ENCODE measurements around the gene DYNC2H1. TPM values are rescaled to one million over a fixed set of nuclear protein-coding genes. Genes with fewer than 3 reads are reported as not detected.
"Not testable (repeated sequence)": the region's sequence is repeated elsewhere in the genome, so short reads cannot be mapped to it uniquely, and the experiment has no call there.

DYNC2H1 gene
- total RNA-seq, 1 donor from 2014 or later: 26.2 TPM

DNA sequence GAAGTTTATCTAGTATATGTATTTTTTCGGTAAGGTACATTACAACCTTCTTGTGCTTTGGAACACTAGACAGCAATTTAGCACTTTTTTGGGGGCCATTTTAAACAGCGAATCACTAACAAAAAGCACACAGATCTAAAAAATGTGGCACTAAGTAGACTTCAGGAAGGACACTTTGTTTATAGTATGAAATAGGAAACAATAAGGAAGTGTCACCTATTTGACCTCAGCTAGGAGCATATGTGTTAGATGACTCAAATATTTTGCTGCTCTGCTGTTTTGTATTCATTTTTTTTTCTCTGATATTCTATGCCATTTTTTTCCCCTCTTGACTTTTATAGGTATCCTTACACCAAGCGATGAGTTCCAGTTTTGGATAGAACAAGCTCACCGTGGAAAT, 5.6 kb downstream of the DYNC2H1 start:
- DNase-seq (ENCODE audit: low spot score): no peak

DNA sequence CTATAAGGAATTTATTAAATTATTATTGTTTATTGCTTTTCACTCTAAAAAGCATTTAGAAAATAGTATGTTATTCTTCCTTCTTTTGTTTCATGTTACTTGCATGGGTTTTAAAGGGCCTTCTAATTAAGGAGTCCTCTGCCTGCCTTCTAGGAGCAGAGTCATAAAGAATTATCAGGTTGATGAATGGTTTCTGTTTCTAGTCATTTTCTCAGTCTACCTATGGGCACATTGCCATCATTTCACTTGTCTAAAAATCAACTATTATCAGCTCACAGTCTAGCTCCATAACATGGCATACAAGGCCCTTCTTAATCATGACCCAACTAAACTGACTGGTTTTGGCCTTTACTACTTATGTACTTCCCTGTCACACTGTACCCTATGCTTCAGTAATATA, 16.2 kb downstream of the DYNC2H1 start:
- no peak for DNase-seq (ENCODE audit: low spot score)

DNA sequence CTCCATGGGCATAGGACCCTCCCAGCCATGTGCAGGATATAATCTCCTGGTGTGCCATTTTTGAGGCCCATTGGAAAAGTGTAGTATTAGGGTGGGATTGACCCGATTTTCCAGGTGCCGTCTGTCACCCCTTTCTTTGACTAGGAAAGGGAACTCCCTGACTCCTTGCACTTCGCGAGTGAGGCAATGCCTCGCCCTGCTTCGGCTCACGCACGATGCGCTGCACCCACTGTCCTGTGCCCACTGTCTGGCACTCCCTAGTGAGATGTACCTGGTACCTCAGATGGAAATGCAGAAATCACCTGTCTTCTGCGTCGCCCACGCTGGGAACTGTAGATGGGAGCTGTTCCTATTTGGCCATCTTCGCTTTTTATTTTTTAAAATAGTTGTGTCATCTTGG, 32.8 kb downstream of the DYNC2H1 start:
- DNase-seq (ENCODE audit: low spot score): not testable (repeated sequence)

DNA sequence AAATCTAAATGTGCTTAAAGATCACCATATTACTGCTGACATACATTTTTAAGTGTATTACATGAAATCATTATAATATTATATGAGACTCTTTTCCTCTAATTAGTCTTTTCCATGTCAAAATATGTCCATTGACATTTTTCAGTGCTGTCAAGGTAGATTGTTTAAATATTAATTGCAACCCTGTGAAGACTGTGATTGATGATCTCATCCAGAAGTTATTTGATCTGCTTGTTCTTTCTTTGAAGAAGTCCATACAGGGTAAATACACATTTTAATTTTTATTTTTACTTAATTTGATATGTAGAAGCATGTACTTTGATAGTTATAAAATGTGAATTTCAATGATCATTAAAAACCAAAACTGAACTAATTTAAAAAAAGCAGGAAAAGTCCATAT, 38.4 kb downstream of the DYNC2H1 start:
- DNase-seq (ENCODE audit: low spot score): no peak

DNA sequence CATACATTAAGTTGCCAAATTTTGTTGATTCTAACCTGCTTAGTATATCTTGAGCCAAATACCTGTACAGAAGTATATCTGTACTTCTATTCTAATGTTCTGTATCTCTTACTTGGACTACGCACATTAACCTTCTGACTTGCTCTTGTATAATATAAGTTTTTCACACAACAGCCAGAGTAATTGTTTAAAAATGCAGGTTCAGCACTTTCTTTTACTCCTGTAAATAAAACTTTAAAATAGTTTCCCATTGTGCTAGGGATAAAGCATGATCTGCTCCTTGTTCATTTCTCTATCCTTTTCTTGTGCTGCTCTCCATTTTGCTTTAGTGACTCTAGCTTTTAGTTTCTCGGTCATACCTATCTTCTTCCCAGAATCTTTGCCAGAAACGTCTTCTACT, 48.3 kb downstream of the DYNC2H1 start:
- DNase-seq (ENCODE audit: low spot score): no peak

DNA sequence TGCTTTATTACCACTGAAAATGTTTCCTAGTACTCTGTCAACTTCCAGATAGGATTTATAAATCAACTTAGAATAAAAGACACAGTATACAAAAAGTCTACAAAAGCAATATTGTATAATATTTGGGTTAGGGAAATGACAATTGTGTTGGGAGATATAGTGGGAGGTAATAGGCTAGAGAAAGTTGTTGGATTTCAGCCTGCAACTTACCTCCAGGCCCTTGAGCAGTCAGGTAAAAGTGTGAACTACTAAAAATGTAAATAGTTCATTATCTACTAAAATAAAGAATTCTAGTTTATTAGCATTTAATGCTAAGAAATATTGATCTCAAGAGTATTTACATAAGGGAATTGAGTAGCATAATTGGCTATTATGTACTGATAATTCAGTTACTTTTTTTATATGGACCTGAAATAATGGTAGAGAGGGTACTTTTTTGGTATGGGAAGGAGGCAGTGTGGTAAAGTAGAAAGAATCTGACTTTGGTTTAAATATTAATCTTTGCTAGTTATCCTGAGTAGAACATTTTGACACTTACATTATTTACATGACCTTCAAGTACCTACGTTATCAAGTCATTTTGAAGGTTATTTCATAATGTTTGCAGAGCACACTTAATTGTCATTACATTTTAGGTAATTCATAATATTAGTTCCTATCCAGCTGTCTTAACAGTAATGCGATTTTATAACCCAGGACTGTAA, 55.0 kb downstream of the DYNC2H1 start:
- no peak for DNase-seq (ENCODE audit: low spot score)

DNA sequence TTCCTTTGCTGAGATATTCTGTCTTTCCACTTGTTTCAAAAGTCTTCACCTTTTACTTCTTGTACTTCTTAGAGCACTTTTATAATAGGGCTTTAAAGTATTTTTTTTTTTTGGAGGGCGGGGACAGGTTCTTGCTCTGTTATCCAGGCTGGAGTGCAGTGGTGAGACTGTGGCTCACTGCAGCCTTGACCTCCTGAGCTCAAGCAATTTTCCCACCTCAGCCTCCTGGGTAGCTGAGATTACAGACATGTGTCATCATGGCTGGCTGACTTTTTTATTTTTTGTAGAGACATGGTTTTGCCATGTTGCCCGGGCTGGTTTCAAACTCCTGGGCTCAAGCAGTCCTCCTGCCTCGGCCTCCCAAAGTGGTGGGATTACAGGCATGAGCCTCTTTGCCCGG, 57.9 kb downstream of the DYNC2H1 start:
- DNase-seq (ENCODE audit: low spot score): no peak

DNA sequence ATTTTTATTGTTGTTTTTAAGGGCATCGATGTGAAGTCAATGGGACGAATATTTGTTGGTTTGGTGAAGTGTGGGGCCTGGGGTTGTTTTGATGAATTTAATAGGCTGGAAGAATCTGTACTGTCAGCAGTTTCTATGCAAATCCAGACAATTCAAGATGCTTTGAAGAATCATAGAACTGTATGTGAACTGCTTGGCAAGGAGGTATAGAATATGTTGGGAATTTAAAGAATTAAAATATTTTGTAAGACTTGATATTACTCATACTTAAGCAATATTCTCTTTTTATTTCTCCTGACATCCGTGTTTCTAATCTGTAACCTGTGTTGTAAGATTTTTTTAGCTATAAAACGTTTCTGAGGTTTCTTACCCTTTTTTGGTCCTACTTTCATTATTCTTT, 61.6 kb downstream of the DYNC2H1 start:
- no peak for DNase-seq (ENCODE audit: low spot score)

DNA sequence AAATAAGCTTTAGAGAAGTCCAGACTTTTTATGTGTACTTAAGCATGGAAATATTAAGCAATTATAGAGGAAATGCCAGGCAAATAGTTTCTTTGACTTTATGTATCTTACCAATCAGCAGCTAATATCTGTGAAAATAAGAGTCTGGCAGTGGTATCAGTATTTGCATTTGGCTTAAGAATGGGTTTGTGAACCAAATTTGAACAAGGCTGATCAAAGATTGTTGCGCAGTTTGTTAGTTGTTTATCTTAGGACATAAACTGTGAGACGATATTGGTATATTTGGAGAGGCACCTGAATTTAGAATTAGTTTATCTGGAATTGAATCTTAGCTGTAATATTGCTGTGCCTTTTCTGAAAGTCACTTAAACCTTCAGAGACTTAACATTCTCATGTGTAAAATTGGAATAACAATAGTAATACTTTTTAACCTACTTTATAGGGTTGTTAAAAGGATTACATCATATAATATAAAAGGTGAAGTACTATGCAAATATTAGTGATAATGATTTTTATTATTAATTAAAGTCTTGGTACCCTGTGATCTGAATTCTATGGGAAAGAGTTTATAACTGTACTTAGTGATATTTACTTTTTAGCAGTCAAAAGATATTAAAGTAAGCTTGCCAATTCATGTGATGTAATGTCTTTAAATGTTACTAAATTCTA, 66.4 kb downstream of the DYNC2H1 start:
- no peak for DNase-seq (ENCODE audit: low spot score)

DNA sequence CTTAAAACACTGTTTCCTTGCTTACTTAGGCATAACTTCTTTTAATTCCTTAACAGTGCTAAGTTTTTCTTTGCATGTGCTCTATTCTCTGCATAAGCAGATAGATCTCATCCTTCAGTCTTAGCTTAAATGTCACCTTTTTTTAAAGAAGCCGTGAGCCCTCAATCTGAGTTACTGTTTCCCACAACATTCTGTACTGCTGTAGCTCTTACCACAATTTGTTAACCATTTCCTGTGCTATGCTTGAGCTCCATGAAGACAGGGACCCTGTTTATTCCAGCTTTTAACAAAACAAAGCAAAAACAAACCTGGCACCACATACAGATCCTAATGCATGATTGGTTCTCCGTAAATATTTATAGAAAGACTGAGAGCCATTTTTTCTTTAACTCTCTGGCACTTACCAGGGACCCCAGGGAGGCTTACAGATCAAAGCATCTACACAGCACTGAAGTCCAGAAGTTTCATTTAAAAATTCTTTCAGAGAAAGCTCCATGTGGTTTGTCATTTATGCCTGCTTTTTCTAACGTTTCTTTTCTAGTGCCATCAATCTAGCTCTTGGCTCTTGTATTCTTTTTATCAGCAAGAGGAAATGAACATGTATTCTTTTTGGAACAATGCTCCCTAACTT, 74.9 kb downstream of the DYNC2H1 start:
- no peak for DNase-seq (ENCODE audit: low spot score)

DNA sequence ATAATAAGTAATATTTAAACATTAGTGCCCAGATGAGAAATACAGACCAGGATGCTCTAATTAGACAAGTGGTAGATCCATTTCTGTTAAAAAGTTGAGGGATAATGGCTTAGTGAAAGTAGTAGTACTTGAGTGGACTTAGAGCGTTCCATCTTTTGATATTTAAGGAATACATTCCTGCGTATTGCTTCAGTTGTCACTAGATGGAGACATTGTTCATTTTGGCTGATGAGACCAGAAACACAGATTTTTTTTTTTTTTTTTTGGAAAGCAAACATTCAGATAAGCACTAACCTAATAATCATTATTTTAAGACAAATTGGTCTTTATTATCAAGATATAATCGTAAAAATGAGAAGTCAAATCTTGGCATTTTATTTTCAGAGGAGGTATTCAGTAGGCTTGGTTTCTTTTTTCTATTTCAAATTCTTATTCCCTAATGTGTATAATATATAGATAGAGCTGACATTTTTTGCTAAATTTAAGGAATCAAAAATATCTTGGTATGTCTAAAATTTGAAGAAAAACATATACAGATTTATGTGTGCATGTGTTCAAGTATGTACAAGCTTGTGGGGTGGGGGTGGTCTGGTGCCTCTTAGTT, 92.9 kb downstream of the DYNC2H1 start:
- no peak for DNase-seq (ENCODE audit: low spot score)

DNA sequence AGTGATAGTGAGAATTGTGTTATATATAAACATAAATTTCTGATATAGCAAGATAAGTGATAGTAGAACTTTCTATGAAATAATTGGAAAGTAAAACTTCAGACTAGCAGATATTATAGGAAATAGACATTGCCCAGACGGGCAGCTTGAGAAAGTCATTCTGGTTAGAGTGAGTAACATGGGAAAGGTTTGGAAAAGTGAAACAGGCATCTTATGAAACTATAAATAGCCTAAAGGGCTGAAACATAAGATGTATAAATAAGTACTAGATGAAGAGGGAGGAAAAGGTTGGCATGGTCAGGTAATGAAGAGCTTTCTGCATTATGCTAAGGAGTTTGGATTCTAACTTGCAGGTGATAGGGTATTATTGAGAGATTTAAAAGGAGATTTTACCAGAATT, 101.3 kb downstream of the DYNC2H1 start:
- no peak for DNase-seq (ENCODE audit: low spot score)

DNA sequence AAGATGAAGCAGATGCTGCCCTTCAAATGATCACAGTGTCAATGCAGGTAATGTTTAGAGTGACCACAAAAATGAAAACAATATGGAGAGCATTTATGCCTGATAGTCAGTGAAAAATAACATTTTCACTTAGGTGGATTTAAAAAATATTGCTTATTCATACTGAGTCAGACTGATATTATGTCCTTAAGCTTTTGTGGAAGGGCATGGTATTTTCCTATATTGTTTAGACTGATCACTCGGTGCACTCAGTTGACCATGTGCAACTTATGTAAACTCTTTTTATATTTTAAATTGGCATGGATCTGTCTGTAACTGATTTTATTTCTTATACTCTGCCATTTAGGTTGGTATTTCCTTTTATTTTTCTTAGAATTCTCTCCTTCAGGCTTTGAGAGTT, 106.6 kb downstream of the DYNC2H1 start:
- no peak for DNase-seq (ENCODE audit: low spot score)

DNA sequence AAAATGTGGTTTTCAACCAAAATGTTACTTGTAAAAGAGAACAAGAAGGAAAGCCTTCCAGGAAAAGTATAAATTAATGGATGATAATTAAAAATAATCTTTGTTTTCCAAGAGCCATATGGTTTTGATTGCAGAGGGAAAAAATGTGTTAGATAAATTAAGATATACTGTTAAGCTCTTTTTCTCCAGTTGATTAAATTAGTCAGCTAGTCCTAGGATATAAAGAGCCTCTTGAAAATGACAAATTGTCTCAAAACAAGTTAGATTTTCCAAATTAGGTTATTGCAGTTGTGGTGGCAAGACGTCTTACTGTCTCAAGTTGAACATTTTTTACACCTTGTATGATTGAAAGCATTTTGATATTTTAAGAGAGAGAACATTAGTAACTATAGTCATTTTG, 110.9 kb downstream of the DYNC2H1 start:
- DNase-seq (ENCODE audit: low spot score): no peak

DNA sequence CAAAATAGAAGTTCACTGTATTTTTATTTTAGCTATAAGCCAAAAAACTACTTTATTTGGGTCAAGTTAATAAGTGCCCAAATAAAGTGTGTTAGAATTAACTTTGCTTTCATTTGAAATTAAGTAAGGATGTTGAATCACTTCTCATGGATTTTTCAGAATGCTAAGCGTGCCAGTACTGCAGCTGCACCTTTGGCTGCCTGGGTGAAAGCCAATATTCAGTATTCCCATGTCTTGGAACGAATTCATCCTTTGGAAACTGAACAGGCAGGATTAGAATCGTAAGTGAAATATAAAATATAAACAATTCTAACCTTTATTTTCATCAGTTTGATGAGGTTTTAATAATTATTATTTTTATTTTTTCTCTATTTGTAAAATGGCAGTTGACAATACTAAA, 113.6 kb downstream of the DYNC2H1 start:
- DNase-seq (ENCODE audit: low spot score): no peak

DNA sequence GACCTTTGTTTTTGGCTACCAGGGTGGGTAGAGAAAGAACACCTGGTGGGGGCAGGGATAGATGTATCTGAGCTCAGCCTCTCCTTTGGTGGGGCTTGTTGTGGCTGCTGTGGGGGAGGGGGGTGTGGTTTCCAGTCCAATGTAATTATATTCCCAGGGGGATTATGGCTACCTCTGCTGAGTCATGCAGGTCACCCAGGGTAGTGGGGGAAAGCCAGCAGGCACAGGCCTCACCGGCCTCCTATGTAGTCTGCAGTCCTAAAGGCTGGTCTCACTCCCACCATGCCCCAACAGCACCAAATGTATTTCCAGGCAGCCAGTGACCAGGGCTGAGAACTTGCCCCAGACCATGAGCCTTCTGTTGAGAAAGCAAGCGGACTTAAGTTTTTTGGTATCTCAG, 119.6 kb downstream of the DYNC2H1 start:
- DNase-seq (ENCODE audit: low spot score): no peak

DNA sequence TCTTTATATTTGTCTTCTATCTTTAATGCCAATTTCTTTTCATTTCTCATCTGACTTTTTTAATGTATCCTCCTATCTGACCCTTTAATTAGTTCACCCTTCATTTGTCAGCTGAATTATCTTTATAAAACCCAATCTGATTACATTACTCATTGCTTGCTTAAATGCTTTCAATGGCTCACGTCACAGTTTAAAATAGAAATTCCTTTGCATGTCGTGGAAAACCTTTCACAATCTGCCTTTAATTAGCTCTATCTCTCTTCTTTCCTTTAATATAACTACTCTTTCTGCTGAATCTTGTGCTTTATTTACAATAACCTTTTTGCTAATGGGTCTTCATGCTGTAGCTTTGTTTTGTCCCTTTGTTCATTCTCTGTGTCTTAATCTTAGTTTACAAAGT, 125.7 kb downstream of the DYNC2H1 start:
- DNase-seq (ENCODE audit: low spot score): no peak

DNA sequence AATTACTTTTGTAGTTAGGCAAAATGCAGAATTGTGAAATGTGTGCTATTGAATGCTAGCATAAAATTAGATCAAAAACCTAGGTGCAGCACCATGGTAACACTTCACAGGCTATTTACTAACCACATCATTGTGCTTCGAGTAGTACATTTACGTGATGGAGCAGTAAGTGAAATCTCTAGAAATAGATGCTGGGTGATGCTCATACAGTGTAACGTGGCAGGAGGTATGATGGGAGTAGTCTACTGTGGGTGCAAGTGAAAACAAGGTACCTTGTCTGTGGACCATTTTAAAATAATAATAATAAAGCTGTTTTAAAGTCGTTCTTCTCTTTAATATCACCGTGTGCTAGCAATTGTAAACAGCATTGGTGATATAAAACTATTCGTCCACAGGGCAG, 132.3 kb downstream of the DYNC2H1 start:
- no peak for DNase-seq (ENCODE audit: low spot score)

DNA sequence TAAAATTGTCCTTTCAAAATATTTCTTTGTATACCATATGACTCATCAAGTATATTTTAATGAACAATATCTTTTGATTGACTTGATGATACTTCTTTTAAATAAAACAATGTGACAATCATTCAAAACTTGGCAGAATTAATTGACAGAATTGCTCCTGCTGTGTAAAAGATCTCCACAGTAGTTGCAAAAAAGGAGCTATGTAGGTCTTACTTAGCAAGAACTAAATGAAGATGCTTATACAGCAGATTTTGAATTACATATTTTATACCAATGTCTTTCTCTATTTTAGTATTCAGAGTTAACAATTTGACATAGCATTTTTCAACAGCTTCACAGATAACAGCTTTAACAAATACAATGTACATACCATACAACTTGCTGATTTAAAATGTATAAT, 144.9 kb downstream of the DYNC2H1 start:
- DNase-seq (ENCODE audit: low spot score): no peak

DNA sequence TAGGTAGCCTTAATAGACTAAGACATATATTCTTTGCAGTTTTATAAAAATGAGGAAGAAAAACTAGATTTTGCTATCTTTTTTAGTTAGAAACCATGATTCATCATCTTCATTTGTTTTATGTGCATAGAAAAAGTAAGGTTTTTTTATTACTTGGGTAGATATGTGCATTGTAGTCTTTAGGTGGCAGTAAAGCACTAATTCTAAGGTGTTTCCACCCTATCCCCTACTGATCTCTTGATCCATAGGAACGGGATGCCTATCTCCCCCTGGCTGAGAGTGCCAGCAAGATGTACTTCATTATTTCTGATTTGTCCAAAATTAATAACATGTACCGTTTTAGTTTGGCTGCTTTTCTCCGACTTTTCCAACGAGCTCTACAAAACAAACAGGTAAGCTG, 148.1 kb downstream of the DYNC2H1 start:
- DNase-seq (ENCODE audit: low spot score): no peak

DNA sequence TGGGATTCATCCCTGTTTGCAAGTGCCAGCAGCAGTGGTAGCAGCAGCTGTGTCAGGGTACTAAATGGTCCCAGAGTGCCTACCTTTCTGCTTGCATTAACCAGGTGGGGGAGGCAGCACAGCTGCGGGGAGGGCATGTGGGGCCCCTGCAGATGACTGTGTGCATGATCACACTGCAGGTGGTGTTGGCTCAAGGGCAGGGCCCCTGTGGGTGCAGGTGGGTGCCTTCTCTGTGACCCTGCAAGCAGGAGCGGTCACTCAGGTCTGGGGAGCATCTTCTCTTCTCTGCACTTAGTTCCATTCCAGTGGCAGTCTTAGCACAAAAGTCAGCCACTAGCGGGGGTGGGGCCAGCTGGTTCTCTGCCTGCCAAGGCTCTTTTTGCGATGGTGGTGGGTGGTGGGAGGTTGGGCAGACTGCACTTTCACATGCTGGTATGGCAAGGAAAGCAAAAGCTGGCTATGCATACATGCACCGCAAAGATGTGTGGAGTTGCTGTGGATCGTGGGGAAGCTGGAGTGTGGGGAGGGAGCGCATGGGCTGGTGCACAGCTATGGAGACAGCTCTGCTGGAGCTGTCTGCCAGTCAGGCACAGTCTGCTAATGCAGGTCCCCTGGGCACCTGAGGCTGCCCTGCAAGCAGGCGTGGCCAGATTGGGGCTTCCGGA, 157.1 kb downstream of the DYNC2H1 start:
- DNase-seq (ENCODE audit: low spot score): no peak

DNA sequence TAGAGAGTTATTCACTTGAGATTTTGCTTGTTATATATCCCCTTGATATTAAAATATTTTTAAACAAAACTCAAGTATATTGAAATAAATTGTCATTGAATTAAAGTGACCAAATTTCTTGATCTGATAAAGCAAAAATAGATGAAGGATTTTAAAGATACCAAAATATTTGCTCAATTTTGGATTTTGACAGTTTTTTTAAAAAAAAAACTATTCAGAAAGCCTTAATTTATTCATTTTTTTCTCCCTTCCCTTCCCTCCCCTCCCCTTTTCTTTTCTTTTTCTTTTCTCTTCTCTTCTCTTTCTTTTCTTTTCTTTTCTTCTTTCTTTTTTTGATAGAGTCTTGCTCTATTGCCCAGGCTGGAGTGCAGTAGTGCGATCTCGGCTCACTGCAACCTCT, 163.7 kb downstream of the DYNC2H1 start:
- DNase-seq (ENCODE audit: low spot score): no peak
